ENCODE measurements around the gene ATP6V1G2.
"Not testable (repeated sequence)": the region's sequence is repeated elsewhere in the genome, so short reads cannot be mapped to it uniquely, and the experiment has no call there.

The ATP6V1G2 gene

DNA sequence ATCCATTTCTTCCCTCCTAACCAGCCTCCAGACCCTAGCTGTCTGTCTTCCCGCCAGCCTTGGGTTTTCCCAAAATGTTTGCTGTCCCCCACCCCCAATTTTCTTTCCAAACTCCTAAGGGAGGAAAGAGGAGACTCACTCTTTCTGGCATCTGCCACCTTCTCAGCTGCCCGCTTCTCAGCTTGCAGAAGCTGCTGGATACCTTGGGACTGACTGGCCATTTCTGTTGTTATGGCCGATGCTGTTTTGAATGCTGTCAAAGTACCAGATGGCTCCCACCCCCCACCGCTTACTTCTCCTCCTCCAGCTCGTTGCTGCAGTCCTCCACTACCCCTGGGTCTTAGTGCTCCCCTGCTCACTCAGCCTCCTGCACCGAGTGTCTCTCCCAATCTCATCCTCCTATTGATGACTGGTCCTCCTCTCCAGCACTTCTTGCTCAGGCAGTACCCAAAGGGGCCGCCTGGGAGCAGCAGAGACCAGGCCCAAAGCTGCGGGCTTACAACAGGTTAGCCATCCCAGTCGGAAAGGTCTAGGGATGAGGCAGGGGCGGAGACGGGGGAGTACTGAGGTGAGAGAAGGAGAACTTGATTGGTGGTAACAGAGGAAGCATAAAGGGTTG, at the start of gene ATP6V1G2:
Gene ATP6V1G2, minus strand, starts transcription at position 270 of the 619 bp plus-strand sequence. Its CDS starts 49 bp downstream, at position 221.
- H3K79me2 ChIP-seq (ENCODE audit: insufficient read depth, low read length) = peaks cover 60% of the 10 kb centered on the region
- peak within 1 kb of the TSS; percentile 41 to 63; a peak in 3 of 4 replicates for H3K4me3 ChIP-seq (ENCODE audit: low read depth in 1 of 2, low read length in 2 of 2)
- no peaks in the 10 kb centered on the region for H3K9me3 ChIP-seq (ENCODE audit: insufficient read depth, low read length, severe bottlenecking)
- H3K9ac ChIP-seq (ENCODE audit: low read depth, low read length) = peak within 1 kb of the TSS; percentile 67
- H3K27ac ChIP-seq (ENCODE audit: low read length) = peak within 1 kb of the TSS; percentile 62
- peak within 1 kb of the TSS; percentile 75 for H2AFZ ChIP-seq (ENCODE audit: low read depth, low read length)
- H3K36me3 ChIP-seq (ENCODE audit: insufficient read depth, low read length) = peaks cover 31% of the 10 kb centered on the region
- TF ChIP-seq, protein P1, sequence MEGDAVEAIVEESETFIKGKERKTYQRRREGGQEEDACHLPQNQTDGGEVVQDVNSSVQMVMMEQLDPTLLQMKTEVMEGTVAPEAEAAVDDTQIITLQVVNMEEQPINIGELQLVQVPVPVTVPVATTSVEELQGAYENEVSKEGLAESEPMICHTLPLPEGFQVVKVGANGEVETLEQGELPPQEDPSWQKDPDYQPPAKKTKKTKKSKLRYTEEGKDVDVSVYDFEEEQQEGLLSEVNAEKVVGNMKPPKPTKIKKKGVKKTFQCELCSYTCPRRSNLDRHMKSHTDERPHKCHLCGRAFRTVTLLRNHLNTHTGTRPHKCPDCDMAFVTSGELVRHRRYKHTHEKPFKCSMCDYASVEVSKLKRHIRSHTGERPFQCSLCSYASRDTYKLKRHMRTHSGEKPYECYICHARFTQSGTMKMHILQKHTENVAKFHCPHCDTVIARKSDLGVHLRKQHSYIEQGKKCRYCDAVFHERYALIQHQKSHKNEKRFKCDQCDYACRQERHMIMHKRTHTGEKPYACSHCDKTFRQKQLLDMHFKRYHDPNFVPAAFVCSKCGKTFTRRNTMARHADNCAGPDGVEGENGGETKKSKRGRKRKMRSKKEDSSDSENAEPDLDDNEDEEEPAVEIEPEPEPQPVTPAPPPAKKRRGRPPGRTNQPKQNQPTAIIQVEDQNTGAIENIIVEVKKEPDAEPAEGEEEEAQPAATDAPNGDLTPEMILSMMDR (IDR thresholded peaks at IDR 0.05; ENCODE audit: borderline replicate concordance, extremely low read depth, low read length, poor library complexity, severe bottlenecking) = peak; percentile 100
- TF ChIP-seq EZH2 (IDR thresholded peaks at IDR 0.05; ENCODE audit: borderline replicate concordance, low read depth, low read length, severe bottlenecking) = no peak
- H3K4me1 ChIP-seq (ENCODE audit: insufficient read depth, low read length) = peaks cover 56% of the 10 kb centered on the region
- DNase-seq = peak; percentile 95
- peak; percentile 71 for ATAC-seq (ENCODE audit: insufficient read depth, low read depth)
- H4K20me1 ChIP-seq (ENCODE audit: insufficient read depth, low read length) = no peaks in the 10 kb centered on the region; the same call in 1 of the 2 replicates
- peak within 1 kb of the TSS; percentile 84 for H3K4me2 ChIP-seq (ENCODE audit: insufficient read depth, low read length)
- H3K27me3 ChIP-seq (ENCODE audit: insufficient read depth, low read length, poor library complexity) = no peaks in the 10 kb centered on the region

DNA sequence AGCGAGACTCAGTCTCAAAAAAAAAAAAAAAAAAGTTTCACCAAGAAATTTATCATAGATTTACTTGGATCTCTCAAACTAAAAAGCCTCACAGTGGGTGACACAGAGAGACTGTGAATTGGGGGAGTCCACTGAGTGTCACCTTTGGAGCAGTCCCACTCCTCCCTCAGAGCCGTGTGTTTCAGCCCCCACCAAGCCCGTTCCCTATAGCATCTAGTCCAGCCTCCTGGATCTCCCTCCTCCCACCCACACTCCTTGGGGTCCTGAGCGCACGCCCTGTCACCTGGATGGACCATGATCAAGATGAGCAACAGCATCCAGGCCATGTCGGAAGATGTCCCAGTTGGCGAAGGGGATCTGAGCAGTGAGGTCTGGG, 46.0 kb upstream of the ATP6V1G2 start:
- no peak overlapping the region for H3K9ac ChIP-seq (ENCODE audit: low read depth, low read length)
- TF ChIP-seq EZH2 (IDR thresholded peaks at IDR 0.05; ENCODE audit: borderline replicate concordance, low read depth, low read length, severe bottlenecking) = no peak
- TF ChIP-seq, protein P1 (IDR thresholded peaks at IDR 0.05; ENCODE audit: borderline replicate concordance, extremely low read depth, low read length, poor library complexity, severe bottlenecking) = no peak
- no peaks in the 10 kb centered on the region for H4K20me1 ChIP-seq (ENCODE audit: insufficient read depth, low read length)
- H3K4me2 ChIP-seq (ENCODE audit: insufficient read depth, low read length) = no peak overlapping the region
- no peak overlapping the region for H3K27ac ChIP-seq (ENCODE audit: low read length)
- DNase-seq = no peak
- H3K36me3 ChIP-seq (ENCODE audit: insufficient read depth, low read length) = no peaks in the 10 kb centered on the region
- no peak overlapping the region for H2AFZ ChIP-seq (ENCODE audit: low read depth, low read length)
- no peaks in the 10 kb centered on the region for H3K79me2 ChIP-seq (ENCODE audit: insufficient read depth, low read length)
- no peaks in the 10 kb centered on the region for H3K9me3 ChIP-seq (ENCODE audit: insufficient read depth, low read length, severe bottlenecking)
- peaks cover 8% of the 10 kb centered on the region for H3K4me1 ChIP-seq (ENCODE audit: insufficient read depth, low read length)
- 0 out of 3 replicates have a peak, but pooled peaks have one; percentile 6 for ATAC-seq (ENCODE audit: insufficient read depth, low read depth)
- no peaks in the 10 kb centered on the region for H3K27me3 ChIP-seq (ENCODE audit: insufficient read depth, low read length, poor library complexity)
- no peak overlapping the region for H3K4me3 ChIP-seq (ENCODE audit: low read depth in 1 of 2, low read length in 2 of 2)

DNA sequence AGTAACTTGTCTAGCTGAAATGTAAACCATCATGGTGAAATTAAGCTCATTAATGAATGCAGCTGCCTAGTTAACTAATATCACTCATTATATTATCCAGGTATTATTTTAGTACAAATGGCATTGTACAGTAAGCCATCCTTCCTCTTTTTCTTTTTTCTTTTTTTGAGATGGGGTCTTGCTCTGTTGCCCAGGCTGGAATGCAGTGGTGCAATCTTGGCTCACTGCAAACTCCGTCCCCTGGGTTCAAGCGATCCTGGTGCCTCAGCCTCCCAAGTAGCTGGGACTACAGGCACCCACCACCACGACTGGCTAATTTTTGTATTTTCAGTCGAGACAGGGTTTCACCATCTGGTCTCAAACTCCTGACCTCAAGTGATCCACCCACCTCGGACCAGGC, 44.3 kb upstream of the ATP6V1G2 start:
- not testable (repeated sequence) for ATAC-seq (ENCODE audit: insufficient read depth, low read depth); H4K20me1 ChIP-seq (ENCODE audit: insufficient read depth, low read length); H3K9ac ChIP-seq (ENCODE audit: low read depth, low read length); H3K27ac ChIP-seq (ENCODE audit: low read length); H2AFZ ChIP-seq (ENCODE audit: low read depth, low read length); DNase-seq; H3K27me3 ChIP-seq (ENCODE audit: insufficient read depth, low read length, poor library complexity); H3K4me2 ChIP-seq (ENCODE audit: insufficient read depth, low read length); H3K4me3 ChIP-seq (ENCODE audit: low read depth in 1 of 2, low read length in 2 of 2); H3K9me3 ChIP-seq (ENCODE audit: insufficient read depth, low read length, severe bottlenecking); H3K36me3 ChIP-seq (ENCODE audit: insufficient read depth, low read length); H3K79me2 ChIP-seq (ENCODE audit: insufficient read depth, low read length)
- H3K4me1 ChIP-seq (ENCODE audit: insufficient read depth, low read length) = peaks cover 24% of the 10 kb centered on the region

DNA sequence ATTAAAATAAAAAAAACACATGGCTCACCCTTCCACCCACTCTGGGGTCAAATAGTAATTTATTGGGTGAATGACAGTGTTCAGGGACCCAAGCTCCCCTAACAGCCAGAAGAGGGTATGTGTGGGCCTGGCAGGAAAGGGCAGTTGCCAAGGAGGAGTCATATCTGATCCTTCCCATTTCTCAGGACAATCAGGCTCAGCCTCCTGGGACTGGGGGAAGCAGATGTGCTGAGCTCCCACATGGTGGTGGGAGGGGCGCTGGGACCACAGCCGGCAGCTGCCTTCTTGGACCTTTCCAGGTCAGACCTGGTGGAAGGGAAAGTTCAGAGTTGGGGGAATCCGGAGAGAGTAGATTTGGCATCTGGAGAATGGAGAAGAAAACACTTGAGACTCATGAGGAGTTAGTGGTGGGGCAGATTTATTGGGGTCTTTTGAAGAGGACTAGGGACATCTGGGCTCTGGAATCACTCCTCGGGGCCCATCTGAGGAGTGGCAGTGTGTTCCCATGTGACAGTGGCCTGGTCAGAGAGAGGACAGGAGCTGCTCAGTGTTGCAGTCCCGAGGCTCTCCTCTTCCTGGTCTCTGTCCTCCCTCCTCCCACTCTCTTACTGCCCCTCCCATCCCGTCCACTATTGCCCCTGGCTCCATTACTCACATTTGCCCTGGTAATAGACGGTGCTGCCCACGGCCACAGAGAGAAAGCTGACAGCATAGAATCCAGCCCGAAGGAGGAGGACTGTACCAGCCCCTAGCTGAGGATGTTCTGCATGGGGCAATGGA, 42.7 kb upstream of the ATP6V1G2 start:
- no peak overlapping the region for H3K4me2 ChIP-seq (ENCODE audit: insufficient read depth, low read length)
- H4K20me1 ChIP-seq (ENCODE audit: insufficient read depth, low read length) = no peaks in the 10 kb centered on the region
- H3K4me1 ChIP-seq (ENCODE audit: insufficient read depth, low read length) = peaks cover 29% of the 10 kb centered on the region
- no peak for ATAC-seq (ENCODE audit: insufficient read depth, low read depth)
- DNase-seq = no peak
- TF ChIP-seq, protein P1 (IDR thresholded peaks at IDR 0.05; ENCODE audit: borderline replicate concordance, extremely low read depth, low read length, poor library complexity, severe bottlenecking) = no peak
- no peak for TF ChIP-seq EZH2 (IDR thresholded peaks at IDR 0.05; ENCODE audit: borderline replicate concordance, low read depth, low read length, severe bottlenecking)
- H3K9ac ChIP-seq (ENCODE audit: low read depth, low read length) = no peak overlapping the region
- no peaks in the 10 kb centered on the region for H3K9me3 ChIP-seq (ENCODE audit: insufficient read depth, low read length, severe bottlenecking)
- H3K27me3 ChIP-seq (ENCODE audit: insufficient read depth, low read length, poor library complexity) = no peaks in the 10 kb centered on the region
- no peak overlapping the region for H2AFZ ChIP-seq (ENCODE audit: low read depth, low read length)
- no peaks in the 10 kb centered on the region for H3K79me2 ChIP-seq (ENCODE audit: insufficient read depth, low read length)
- no peak overlapping the region for H3K27ac ChIP-seq (ENCODE audit: low read length)
- H3K36me3 ChIP-seq (ENCODE audit: insufficient read depth, low read length) = no peaks in the 10 kb centered on the region
- H3K4me3 ChIP-seq (ENCODE audit: low read depth in 1 of 2, low read length in 2 of 2) = no peak overlapping the region

Data from DND-41 (cell line).